ENCODE results near the gene SLC50A1.
A peak's percentile ranks its signal among the peaks of the same experiment; 100 is the strongest.
"Not testable (repeated sequence)": the region's sequence is repeated elsewhere in the genome, so short reads cannot be mapped to it uniquely, and the experiment has no call there.

The SLC50A1 gene

GRCh38 chr1:155117610-155118009 is 18.0 kb upstream of the SLC50A1 start:
- peak; percentile 50 for DNase-seq

- DNase-seq = not testable (repeated sequence)
Measured at GRCh38 chr1:155118090-155118489, 17.6 kb upstream of the SLC50A1 start.

GRCh38 chr1:155120253-155120652 is 15.4 kb upstream of the SLC50A1 start:
- no peak for DNase-seq

GRCh38 chr1:155121249-155121648 is 14.4 kb upstream of the SLC50A1 start:
- DNase-seq = no peak

GRCh38 chr1:155122308-155122707 is 13.3 kb upstream of the SLC50A1 start:
- no peak for DNase-seq

GRCh38 chr1:155123801-155124200 is 11.9 kb upstream of the SLC50A1 start:
- DNase-seq = no peak

GRCh38 chr1:155124503-155125463 is 10.9 kb upstream of the SLC50A1 start:
- DNase-seq = no peak

GRCh38 chr1:155125511-155125945 is 10.1 kb upstream of the SLC50A1 start:
- DNase-seq = no peak

GRCh38 chr1:155125946-155126555 is 9.6 kb upstream of the SLC50A1 start:
- no peak for DNase-seq

- DNase-seq = peak; percentile 43
Measured at GRCh38 chr1:155126556-155127104, 9.0 kb upstream of the SLC50A1 start.

- DNase-seq = peak; percentile 63
Measured at GRCh38 chr1:155127105-155127966, 8.3 kb upstream of the SLC50A1 start, which contains the start of gene EFNA1. Gene EFNA1, plus strand, starts transcription at chr1:155127876. Its CDS starts 102 bp downstream, at chr1:155127978.

GRCh38 chr1:155127967-155128754 is 7.5 kb upstream of the SLC50A1 start:
- DNase-seq = no peak

- DNase-seq = peak; percentile 56
Measured at GRCh38 chr1:155128755-155129473, 6.7 kb upstream of the SLC50A1 start.

- DNase-seq = no peak
Measured at GRCh38 chr1:155130272-155131006, 5.2 kb upstream of the SLC50A1 start.

- no peak for DNase-seq
Measured at GRCh38 chr1:155131285-155131684, 4.4 kb upstream of the SLC50A1 start.

GRCh38 chr1:155131856-155132255 is 3.8 kb upstream of the SLC50A1 start:
- DNase-seq = no peak

- DNase-seq = no peak
Measured at GRCh38 chr1:155133799-155134281, 1.8 kb upstream of the SLC50A1 start.

GRCh38 chr1:155134322-155134721 is 1.3 kb upstream of the SLC50A1 start:
- DNase-seq = no peak

GRCh38 chr1:155134880-155135414 is 705 bp upstream of the SLC50A1 start:
- peak; percentile 73 for DNase-seq

GRCh38 chr1:155136748-155137147 is 1.1 kb downstream of the SLC50A1 start:
- DNase-seq = no peak

Measured in NCI-H2029 (cell line).